CD4-positive, CD25-positive, alpha-beta regulatory T cell (primary cell): ENCODE measurements around the gene TTC33. TPM values are rescaled to one million over a fixed set of nuclear protein-coding genes. Genes with fewer than 3 reads are reported as not detected.

Experiments used
- ATAC-seq, 2 donors: fragments of 150-1000 bp; cut with Tn5 transposase; one replicate each; pipeline ENCODE4 v1.10.0; 2021; ENCODE audit warnings: low read depth in 2 of 2, moderate number of reproducible peaks in 2 of 2, moderate library complexity in 1 of 2
- DNase-seq, 3 donors: peaks; one replicate each; pipeline versions ENCODE4 v3.0.0 to v3.0.0-alpha.2; 2012 to 2022; ENCODE audit warnings: mixed read lengths in 1 of 3
- H3K27ac ChIP-seq: one replicate; pipeline ENCODE4 v1.7.0; 2013; ENCODE audit warnings: mild to moderate bottlenecking, low read length; ENCODE audit not compliant: insufficient read depth, poor library complexity, severe bottlenecking
- H3K27me3 ChIP-seq: one replicate; pipeline ENCODE4 v1.7.0; 2013; ENCODE audit warnings: low read length; ENCODE audit not compliant: control insufficient read depth, insufficient read depth
- H3K36me3 ChIP-seq: one replicate; pipeline ENCODE4 v1.7.0; 2013; ENCODE audit warnings: mild to moderate bottlenecking, low read length, moderate library complexity; ENCODE audit not compliant: control insufficient read depth, insufficient read depth
- H3K4me1 ChIP-seq: 2 replicates; pipeline ENCODE4 v1.7.0; 2013; ENCODE audit warnings: mild to moderate bottlenecking, low read length; ENCODE audit not compliant: insufficient read depth, control insufficient read depth, poor library complexity, severe bottlenecking
- H3K4me3 ChIP-seq: one replicate; pipeline ENCODE4 v1.7.0; 2013; ENCODE audit warnings: low read depth, mild to moderate bottlenecking, low read length, moderate library complexity
- H3K9me3 ChIP-seq, 2 experiments: 1 replicate in 1 of 2; 2 replicates in 1 of 2; pipeline ENCODE4 v1.7.0; 2013; ENCODE audit warnings: low read length in 2 of 2, mild to moderate bottlenecking in 1 of 2, moderate library complexity in 1 of 2; ENCODE audit not compliant: control insufficient read depth in 2 of 2
- H3K27ac Mint-ChIP-seq, 3 donors: one replicate each; pipeline ENCODE4 v1.8.0; 2020 to 2022; ENCODE audit warnings: mild to moderate bottlenecking in 3 of 3, mixed read lengths in 3 of 3, moderate library complexity in 2 of 3
- H3K27me3 Mint-ChIP-seq: one replicate; pipeline ENCODE4 v1.8.0; 2022; ENCODE audit warnings: mild to moderate bottlenecking, mixed read lengths
- H3K36me3 Mint-ChIP-seq: one replicate; pipeline ENCODE4 v1.8.0; 2020; ENCODE audit warnings: mixed read lengths
- H3K4me1 Mint-ChIP-seq, 4 donors: one replicate each; pipeline ENCODE4 v1.8.0; 2020 to 2022; ENCODE audit warnings: mixed read lengths in 4 of 4, mild to moderate bottlenecking in 1 of 4
- H3K4me3 Mint-ChIP-seq, 4 donors: one replicate each; pipeline ENCODE4 v1.8.0; 2020 to 2022; ENCODE audit warnings: mild to moderate bottlenecking in 4 of 4, mixed read lengths in 4 of 4, moderate library complexity in 3 of 4
- H3K9me3 Mint-ChIP-seq, 7 donors: one replicate each; pipeline ENCODE4 v1.8.0; 2020 to 2022; ENCODE audit warnings: mixed read lengths in 7 of 7, mild to moderate bottlenecking in 3 of 7, moderate library complexity in 2 of 7
- polyA plus RNA-seq, 4 donors: library from polyadenylated mRNA; unstranded; fragments of 300-500 nt; fragmentation: Illumina TruSeq; gene quantifications; one replicate each; pipeline ENCODE4 v1.2.3, GENCODE V29; 2021
- total RNA-seq: library from RNA; stranded (reverse); gene quantifications from one replicate; pipeline ENCODE4 v1.2.3, GENCODE V29; 2022

Gene TTC33
- total and polyA plus RNA-seq, 5 donors from 2014 or later = 12.0 to 19.6 (median 16.7) TPM

- H3K27me3 Mint-ChIP-seq = no peaks in the 10 kb centered on the region
- Histone ChIP-seq H3K4me1 (no peaks in the 10 kb centered on the region), H3K9me3 (no peaks in the 10 kb centered on the region), H3K27me3 (no peaks in the 10 kb centered on the region), H3K27ac (no peak overlapping the region), H3K4me3 (no peak overlapping the region), H3K36me3 (no peaks in the 10 kb centered on the region)
- peaks cover 0 to 5% (median 0%) of the 10 kb centered on the region in 4 donors for H3K4me1 Mint-ChIP-seq
- ATAC-seq (no peak), DNase-seq (no peak)
- no peak overlapping the region for H3K27ac Mint-ChIP-seq
- no peak overlapping the region for H3K4me3 Mint-ChIP-seq
- H3K36me3 Mint-ChIP-seq = no peaks in the 10 kb centered on the region
- H3K9me3 Mint-ChIP-seq = peaks cover 0 to under 1% (median 0%) of the 10 kb centered on the region in 7 donors
Measured at GRCh38 chr5:40555886-40556285, 199.9 kb downstream of the TTC33 start.

GRCh38 chr5:40554813-40555212, 200.9 kb downstream of the TTC33 start:
- Histone ChIP-seq H3K4me3 (no peak overlapping the region), H3K36me3 (no peaks in the 10 kb centered on the region), H3K4me1 (no peaks in the 10 kb centered on the region), H3K27me3 (no peaks in the 10 kb centered on the region), H3K27ac (no peak overlapping the region), H3K9me3 (no peaks in the 10 kb centered on the region)
- no peaks in the 10 kb centered on the region for H3K27me3 Mint-ChIP-seq
- H3K9me3 Mint-ChIP-seq = peaks cover 0 to 1% (median 0%) of the 10 kb centered on the region in 7 donors
- ATAC-seq (no peak), DNase-seq (no peak)
- no peak overlapping the region for H3K4me3 Mint-ChIP-seq
- peaks cover 0 to 5% (median 0%) of the 10 kb centered on the region in 4 donors for H3K4me1 Mint-ChIP-seq
- H3K27ac Mint-ChIP-seq = no peak overlapping the region
- H3K36me3 Mint-ChIP-seq = no peaks in the 10 kb centered on the region

DNA sequence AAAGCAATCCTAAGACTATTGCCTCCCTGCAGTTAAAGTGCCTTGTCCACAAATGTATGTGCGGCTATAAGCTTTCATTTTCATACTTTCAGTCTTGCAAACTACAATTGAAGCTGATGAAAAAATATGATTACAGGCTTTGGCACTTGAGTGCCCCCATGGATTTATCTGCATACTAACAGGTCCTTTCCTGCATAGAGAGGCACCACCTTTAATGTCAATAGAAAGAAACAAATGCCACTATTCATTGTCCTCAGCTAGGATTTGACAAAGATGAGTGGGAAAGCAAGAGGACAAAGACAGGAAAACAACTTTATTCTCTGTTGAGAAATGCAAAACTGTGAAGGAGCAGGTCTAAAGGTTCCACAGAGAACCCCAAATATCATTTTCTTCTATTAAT, 201.7 kb downstream of the TTC33 start:
- H3K4me1 Mint-ChIP-seq = peaks cover 0 to 5% (median 0%) of the 10 kb centered on the region in 4 donors
- H3K9me3 ChIP-seq = no peaks in the 10 kb centered on the region

DNA sequence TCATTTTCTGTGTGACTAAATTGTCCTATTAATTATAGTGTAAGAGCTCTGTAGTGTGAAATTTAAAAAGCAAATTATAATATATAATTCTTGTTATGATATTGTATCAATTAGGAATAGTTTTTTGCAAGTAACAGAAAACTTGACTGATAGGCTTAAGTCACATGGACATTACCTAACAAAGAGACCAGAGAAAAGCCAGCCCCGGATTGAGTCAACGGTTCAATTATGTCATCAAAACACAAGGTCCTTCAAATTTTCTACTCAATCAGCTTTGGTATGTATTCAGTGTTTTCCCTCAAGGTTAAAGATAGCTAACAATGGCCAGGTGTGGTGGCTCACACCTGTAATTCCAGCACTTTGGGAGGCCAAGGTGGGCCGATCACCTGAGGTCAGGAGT, 202.8 kb downstream of the TTC33 start:
- ATAC-seq = no peak
- Mint-ChIP-seq H3K36me3 (no peaks in the 10 kb centered on the region), H3K4me3 (no peak overlapping the region), H3K4me1 (peaks cover 0 to 5% (median 0%) of the 10 kb centered on the region in 4 donors), H3K27me3 (no peaks in the 10 kb centered on the region), H3K9me3 (peaks cover 0 to 3% (median 0%) of the 10 kb centered on the region in 7 donors), H3K27ac (no peak overlapping the region)
- no peaks in the 10 kb centered on the region for H3K36me3 ChIP-seq
- H3K9me3 ChIP-seq = no peaks in the 10 kb centered on the region
- no peak overlapping the region for H3K4me3 ChIP-seq
- H3K4me1 ChIP-seq = no peaks in the 10 kb centered on the region
- DNase-seq = no peak
- H3K27me3 ChIP-seq = no peaks in the 10 kb centered on the region
- H3K27ac ChIP-seq = no peak overlapping the region

More for the DNA sequence above, 201.7 kb downstream of the TTC33 start:
- Mint-ChIP-seq H3K4me3 (no peak overlapping the region), H3K27ac (no peak overlapping the region), H3K36me3 (no peaks in the 10 kb centered on the region), H3K9me3 (peaks cover 0 to 3% (median 0%) of the 10 kb centered on the region in 7 donors), H3K27me3 (no peaks in the 10 kb centered on the region)
- Histone ChIP-seq H3K4me3 (no peak overlapping the region), H3K36me3 (no peaks in the 10 kb centered on the region), H3K4me1 (no peaks in the 10 kb centered on the region), H3K27ac (no peak overlapping the region), H3K27me3 (no peaks in the 10 kb centered on the region)
- ATAC-seq = no peak
- DNase-seq = no peak

GRCh38 chr5:40551496-40552491, 204.0 kb downstream of the TTC33 start:
- peaks cover 0 to 5% (median 0%) of the 10 kb centered on the region in 4 donors for H3K4me1 Mint-ChIP-seq
- no peaks in the 10 kb centered on the region for H3K27me3 Mint-ChIP-seq

GRCh38 chr5:40550481-40550880, 205.3 kb downstream of the TTC33 start:
- H3K27ac Mint-ChIP-seq = no peak overlapping the region
- Histone ChIP-seq H3K36me3 (no peaks in the 10 kb centered on the region), H3K4me3 (no peak overlapping the region), H3K27ac (no peak overlapping the region), H3K9me3 (no peaks in the 10 kb centered on the region), H3K4me1 (no peaks in the 10 kb centered on the region), H3K27me3 (no peaks in the 10 kb centered on the region)
- H3K27me3 Mint-ChIP-seq = no peaks in the 10 kb centered on the region
- H3K9me3 Mint-ChIP-seq = peaks cover 0 to 3% (median 0%) of the 10 kb centered on the region in 7 donors
- no peak for DNase-seq
- no peak overlapping the region for H3K4me3 Mint-ChIP-seq
- peaks cover 0 to 2% (median 0%) of the 10 kb centered on the region in 4 donors for H3K4me1 Mint-ChIP-seq
- no peak for ATAC-seq
- no peaks in the 10 kb centered on the region for H3K36me3 Mint-ChIP-seq

More at GRCh38 chr5:40551496-40552491, 204.0 kb downstream of the TTC33 start:
- H3K27me3 ChIP-seq = no peaks in the 10 kb centered on the region
- H3K9me3 Mint-ChIP-seq = peaks cover 0 to 3% (median 0%) of the 10 kb centered on the region in 7 donors
- no peak for ATAC-seq
- H3K9me3 ChIP-seq = no peaks in the 10 kb centered on the region
- H3K27ac Mint-ChIP-seq = no peak overlapping the region
- no peak overlapping the region for H3K4me3 Mint-ChIP-seq
- H3K4me1 ChIP-seq = no peaks in the 10 kb centered on the region
- H3K4me3 ChIP-seq = no peak overlapping the region
- H3K36me3 Mint-ChIP-seq = no peaks in the 10 kb centered on the region
- no peaks in the 10 kb centered on the region for H3K36me3 ChIP-seq
- no peak for DNase-seq
- no peak overlapping the region for H3K27ac ChIP-seq

GRCh38 chr5:40549616-40550015, 206.1 kb downstream of the TTC33 start:
- Histone ChIP-seq H3K4me3 (no peak overlapping the region), H3K4me1 (no peaks in the 10 kb centered on the region), H3K9me3 (no peaks in the 10 kb centered on the region), H3K27me3 (no peaks in the 10 kb centered on the region), H3K27ac (no peak overlapping the region), H3K36me3 (no peaks in the 10 kb centered on the region)
- no peak for DNase-seq
- H3K4me1 Mint-ChIP-seq = peaks cover 0 to 2% (median 0%) of the 10 kb centered on the region in 4 donors
- no peak for ATAC-seq
- peaks cover 0 to 3% (median 0%) of the 10 kb centered on the region in 7 donors for H3K9me3 Mint-ChIP-seq
- H3K27ac Mint-ChIP-seq = no peak overlapping the region
- no peak overlapping the region for H3K4me3 Mint-ChIP-seq
- no peaks in the 10 kb centered on the region for H3K27me3 Mint-ChIP-seq
- H3K36me3 Mint-ChIP-seq = no peaks in the 10 kb centered on the region
